Ecto neural progenitor cell (in vitro differentiated cells): ENCODE measurements around the gene STIM1.
"Not testable (repeated sequence)": the region's sequence is repeated elsewhere in the genome, so short reads cannot be mapped to it uniquely, and the experiment has no call there.

Source experiments
- DNase-seq: peaks from one replicate; pipeline ENCODE4 v3.0.0-alpha.2; 2018; ENCODE audit warnings: low spot score

STIM1 gene

GRCh38 chr11:4027746-4028145, 172.3 kb downstream of the STIM1 start:
- DNase-seq = no peak

GRCh38 chr11:4030197-4030596, 174.7 kb downstream of the STIM1 start:
- DNase-seq = no peak

- DNase-seq = no peak
These were observed 176.6 kb downstream of the STIM1 start for GRCh38 chr11:4032097-4032496.

GRCh38 chr11:4035985-4036384, 180.5 kb downstream of the STIM1 start:
- DNase-seq = no peak

- no peak for DNase-seq
These were observed 183.5 kb downstream of the STIM1 start for GRCh38 chr11:4039011-4039410.

GRCh38 chr11:4040461-4040860, 185.0 kb downstream of the STIM1 start:
- no peak for DNase-seq

- DNase-seq = no peak
These were observed 186.4 kb downstream of the STIM1 start for GRCh38 chr11:4041731-4042391.

GRCh38 chr11:4044976-4045646, 189.6 kb downstream of the STIM1 start:
- no peak for DNase-seq

- DNase-seq = no peak
These were observed 192.9 kb downstream of the STIM1 start for GRCh38 chr11:4048340-4048739.

- DNase-seq = no peak
These were observed 193.5 kb downstream of the STIM1 start for GRCh38 chr11:4049006-4049405.

GRCh38 chr11:4050138-4050537, 194.7 kb downstream of the STIM1 start:
- DNase-seq = no peak

GRCh38 chr11:4053200-4053599, 197.7 kb downstream of the STIM1 start:
- DNase-seq = not testable (repeated sequence)

- DNase-seq = no peak
These were observed 199.2 kb downstream of the STIM1 start for GRCh38 chr11:4054643-4055042.

GRCh38 chr11:4059424-4059823, 204.0 kb downstream of the STIM1 start:
- DNase-seq = no peak

GRCh38 chr11:4060182-4060923, 204.9 kb downstream of the STIM1 start:
- no peak for DNase-seq

- no peak for DNase-seq
These were observed 206.2 kb downstream of the STIM1 start for GRCh38 chr11:4061700-4062099.

GRCh38 chr11:4063348-4063747, 207.9 kb downstream of the STIM1 start:
- no peak for DNase-seq

- no peak for DNase-seq
These were observed 209.0 kb downstream of the STIM1 start for GRCh38 chr11:4064278-4064955.

- DNase-seq = no peak
These were observed 209.6 kb downstream of the STIM1 start for GRCh38 chr11:4065086-4065485.

GRCh38 chr11:4065601-4066377, 210.3 kb downstream of the STIM1 start:
- no peak for DNase-seq

GRCh38 chr11:4066910-4067309, 211.4 kb downstream of the STIM1 start:
- DNase-seq = no peak

GRCh38 chr11:4068962-4069361, 213.5 kb downstream of the STIM1 start:
- no peak for DNase-seq
